Endodermal cell (in vitro differentiated cells): ENCODE measurements around the gene MRNIP. TPM values are rescaled to one million over a fixed set of nuclear protein-coding genes. Genes with fewer than 3 reads are reported as not detected.

Experiments
- DNase-seq: peaks from one replicate; pipeline ENCODE4 v3.0.0-alpha.2; 2017
- H3K27ac ChIP-seq: 2 replicates; pipeline ENCODE4 v1.5.1; 2013; ENCODE audit warnings: mild to moderate bottlenecking, low read depth, low read length, moderate library complexity
- H3K27me3 ChIP-seq: 2 replicates; pipeline ENCODE4 v1.6.1; 2013; ENCODE audit warnings: mild to moderate bottlenecking, low read length, moderate library complexity; ENCODE audit not compliant: insufficient read depth, control insufficient read depth, poor library complexity, severe bottlenecking
- H3K36me3 ChIP-seq: 2 replicates; pipeline ENCODE4 v1.7.0; 2013; ENCODE audit warnings: mild to moderate bottlenecking, low read length, moderate library complexity; ENCODE audit not compliant: control insufficient read depth, insufficient read depth
- H3K4me1 ChIP-seq: one replicate; pipeline ENCODE4 v1.7.0; 2013; ENCODE audit warnings: low read length; ENCODE audit not compliant: control insufficient read depth, insufficient read depth
- H3K4me3 ChIP-seq: 2 replicates; pipeline ENCODE4 v1.5.1; 2013; ENCODE audit warnings: mild to moderate bottlenecking, low read length, moderate library complexity
- H3K9ac ChIP-seq: 2 replicates; pipeline ENCODE4 v1.6.1; 2013; ENCODE audit warnings: mild to moderate bottlenecking, low read length, moderate library complexity; ENCODE audit not compliant: poor library complexity, severe bottlenecking; ENCODE audit errors: extremely low read depth
- H3K9me3 ChIP-seq: 2 replicates; pipeline ENCODE4 v1.6.1; 2013; ENCODE audit warnings: mild to moderate bottlenecking, low read length, moderate library complexity; ENCODE audit not compliant: control insufficient read depth
- H3K27ac Mint-ChIP-seq: 2 replicates; pipeline ENCODE4 v1.8.0; 2020; ENCODE audit warnings: mixed read lengths
- H3K27me3 Mint-ChIP-seq: 2 replicates; pipeline ENCODE4 v1.8.0; 2021; ENCODE audit warnings: mild to moderate bottlenecking, mixed read lengths; ENCODE audit not compliant: insufficient read depth
- H3K36me3 Mint-ChIP-seq: 2 replicates; pipeline ENCODE4 v1.8.0; 2020; ENCODE audit warnings: low read depth, mixed read lengths
- H3K4me1 Mint-ChIP-seq: 2 replicates; pipeline ENCODE4 v1.8.0; 2020; ENCODE audit warnings: mixed read lengths
- H3K4me3 Mint-ChIP-seq: 2 replicates; pipeline ENCODE4 v1.8.0; 2020; ENCODE audit warnings: mild to moderate bottlenecking, moderate library complexity, mixed read lengths
- H3K9me3 Mint-ChIP-seq: 2 replicates; pipeline ENCODE4 v1.8.0; 2020; ENCODE audit warnings: mild to moderate bottlenecking, mixed read lengths
- WGBS, 2 experiments: methylation state at CpG; one replicate each; pipeline versions ENCODE4 v1.1.5 to v1.1.7; 2013; ENCODE audit warnings: missing lambda C conversion rate in 2 of 2, mixed read lengths in 1 of 2; ENCODE audit not compliant: insufficient coverage in 1 of 2, insufficient read length in 1 of 2; 5-methylcytosine and 5-hydroxymethylcytosine counted together
- total RNA-seq, 2 donors: library from RNA; stranded (reverse); fragmentation: NEBNext Ultra II Directional in 1 of 2; extraction: Animal tissue kit (Norgen Biotek cat#: 25700) in 1 of 2; gene quantifications; 2 replicates in 1 of 2; 3 replicates in 1 of 2; pipeline ENCODE4 v1.2.1, GENCODE V29; 2021
- TF ChIP-seq, protein P1 (sequence below): fragments of 200-600 bp; sonication (generic); conservative IDR thresholded peaks from 2 replicates; pipeline ENCODE4 v1.5.0; 2021; ENCODE audit warnings: antibody characterized with exemption, mild to moderate bottlenecking

The MRNIP gene
- total RNA-seq, 2 donors from 2014 or later, result 45.8 to 55.3 TPM

GRCh38 chr5:179864686-179865085 lies 6.1 kb upstream of the MRNIP start:
- Mint-ChIP-seq H3K4me3 (no peak overlapping the region), H3K4me1 (peaks cover 9% of the 10 kb centered on the region), H3K27me3 (no peaks in the 10 kb centered on the region), H3K9me3 (peaks cover 4% of the 10 kb centered on the region), H3K36me3 (peaks cover 57% of the 10 kb centered on the region), H3K27ac (no peak overlapping the region)
- no peak overlapping the region for H3K4me3 ChIP-seq
- no peak for DNase-seq
- H3K27me3 ChIP-seq, result no peaks in the 10 kb centered on the region
- TF ChIP-seq, protein P1, sequence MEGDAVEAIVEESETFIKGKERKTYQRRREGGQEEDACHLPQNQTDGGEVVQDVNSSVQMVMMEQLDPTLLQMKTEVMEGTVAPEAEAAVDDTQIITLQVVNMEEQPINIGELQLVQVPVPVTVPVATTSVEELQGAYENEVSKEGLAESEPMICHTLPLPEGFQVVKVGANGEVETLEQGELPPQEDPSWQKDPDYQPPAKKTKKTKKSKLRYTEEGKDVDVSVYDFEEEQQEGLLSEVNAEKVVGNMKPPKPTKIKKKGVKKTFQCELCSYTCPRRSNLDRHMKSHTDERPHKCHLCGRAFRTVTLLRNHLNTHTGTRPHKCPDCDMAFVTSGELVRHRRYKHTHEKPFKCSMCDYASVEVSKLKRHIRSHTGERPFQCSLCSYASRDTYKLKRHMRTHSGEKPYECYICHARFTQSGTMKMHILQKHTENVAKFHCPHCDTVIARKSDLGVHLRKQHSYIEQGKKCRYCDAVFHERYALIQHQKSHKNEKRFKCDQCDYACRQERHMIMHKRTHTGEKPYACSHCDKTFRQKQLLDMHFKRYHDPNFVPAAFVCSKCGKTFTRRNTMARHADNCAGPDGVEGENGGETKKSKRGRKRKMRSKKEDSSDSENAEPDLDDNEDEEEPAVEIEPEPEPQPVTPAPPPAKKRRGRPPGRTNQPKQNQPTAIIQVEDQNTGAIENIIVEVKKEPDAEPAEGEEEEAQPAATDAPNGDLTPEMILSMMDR, result no peak
- H3K27ac ChIP-seq, result no peak overlapping the region
- H3K4me1 ChIP-seq, result no peaks in the 10 kb centered on the region
- peaks cover 48% of the 10 kb centered on the region for H3K36me3 ChIP-seq
- H3K9ac ChIP-seq, result no peak overlapping the region
- peaks cover 9% of the 10 kb centered on the region for H3K9me3 ChIP-seq
- WGBS, 2 experiments, result 94% methylated on average over 7 of the region's 7 CpGs; no CpG with 5 or more reads in 1 of the 2 experiments

DNA sequence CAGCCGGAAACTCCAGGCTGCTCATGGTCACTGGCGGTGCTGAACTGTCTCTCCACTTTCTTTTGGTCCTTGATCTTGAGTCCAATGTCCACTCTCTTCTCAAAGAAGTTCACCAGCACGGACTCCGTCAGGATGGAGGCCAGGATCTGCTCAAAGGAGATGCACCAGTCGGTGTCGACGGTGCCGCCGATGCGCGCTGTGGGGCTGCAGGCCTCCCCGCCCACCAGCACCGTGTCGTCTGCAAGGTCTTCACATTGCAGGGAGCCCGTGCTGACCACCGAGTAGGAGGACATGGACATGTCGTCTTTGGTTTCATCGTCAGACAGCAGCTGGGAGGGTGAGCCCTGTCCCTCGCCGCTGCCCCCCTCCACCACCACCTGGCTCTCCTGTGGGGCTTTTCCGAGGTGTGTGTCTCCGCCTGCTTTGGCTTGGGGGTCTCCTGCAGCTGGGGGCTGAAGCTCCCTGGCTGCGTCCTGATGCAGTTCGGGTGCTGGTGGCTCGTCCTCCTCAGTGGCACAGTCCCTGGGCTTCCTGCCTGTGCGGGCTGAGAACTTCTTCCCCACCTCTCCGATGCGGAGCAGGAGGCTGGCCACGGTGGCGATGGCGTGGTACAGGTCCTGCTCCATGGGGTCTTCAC lies 5.0 kb upstream of the MRNIP start:
- H3K4me1 ChIP-seq, result no peaks in the 10 kb centered on the region
- H3K36me3 Mint-ChIP-seq, result peaks cover 51% of the 10 kb centered on the region
- H3K36me3 ChIP-seq, result peaks cover 42% of the 10 kb centered on the region
- no peak overlapping the region for H3K4me3 ChIP-seq
- H3K4me3 Mint-ChIP-seq, result no peak overlapping the region
- 93 to 98% methylated on average over 23 to 31 of the region's 31 CpGs for WGBS, 2 experiments
- TF ChIP-seq, protein P1, result no peak
- no peak for DNase-seq
- H3K27ac ChIP-seq, result no peak overlapping the region
- peaks cover 9% of the 10 kb centered on the region for H3K9me3 ChIP-seq
- H3K27me3 Mint-ChIP-seq, result no peaks in the 10 kb centered on the region
- no peak overlapping the region for H3K9ac ChIP-seq
- peaks cover 4% of the 10 kb centered on the region for H3K9me3 Mint-ChIP-seq
- H3K27ac Mint-ChIP-seq, result no peak overlapping the region
- peaks cover 9% of the 10 kb centered on the region for H3K4me1 Mint-ChIP-seq
- H3K27me3 ChIP-seq, result no peaks in the 10 kb centered on the region

- H3K27me3 Mint-ChIP-seq, result no peaks in the 10 kb centered on the region
- H3K4me1 Mint-ChIP-seq, result peaks cover 9% of the 10 kb centered on the region
- no peak overlapping the region for H3K4me3 ChIP-seq
- DNase-seq, result no peak
- TF ChIP-seq, protein P1, result no peak
- no peak overlapping the region for H3K27ac ChIP-seq
- peaks cover 9% of the 10 kb centered on the region for H3K9me3 ChIP-seq
- H3K27me3 ChIP-seq, result no peaks in the 10 kb centered on the region
- H3K4me1 ChIP-seq, result no peaks in the 10 kb centered on the region
- 95 to 98% methylated on average over 8 to 9 of the region's 9 CpGs for WGBS, 2 experiments
- peaks cover 44% of the 10 kb centered on the region for H3K36me3 Mint-ChIP-seq
- peaks cover 42% of the 10 kb centered on the region for H3K36me3 ChIP-seq
- no peak overlapping the region for H3K27ac Mint-ChIP-seq
- H3K4me3 Mint-ChIP-seq, result no peak overlapping the region
- H3K9ac ChIP-seq, result no peak overlapping the region
- peaks cover 4% of the 10 kb centered on the region for H3K9me3 Mint-ChIP-seq
Observed at GRCh38 chr5:179862891-179863290, 4.3 kb upstream of the MRNIP start.
